Esophagus squamous epithelium (tissue), 5 donors: ENCODE measurements around the gene ARHGAP44. TPM values are rescaled to one million over a fixed set of nuclear protein-coding genes. Genes with fewer than 3 reads are reported as not detected.

Experiments used
- DNase-seq: peaks from one replicate; lab custom pipeline; 2025; lab: John Stamatoyannopoulos, UW
- H3K27ac ChIP-seq, 4 donors: fragments of 200-600 bp; sonication (generic); one replicate each; pipeline ENCODE4 v1.5.1; 2016 to 2019; ENCODE audit warnings: mild to moderate bottlenecking in 1 of 4
- H3K27me3 ChIP-seq, 4 donors: fragments of 200-600 bp; sonication (generic); 1 replicate in 3 of 4; 2 replicates in 1 of 4; pipeline versions ENCODE4 v1.5.1 to v1.6.0; 2017 to 2021; ENCODE audit warnings: antibody characterized with exemption in 1 of 4
- H3K36me3 ChIP-seq, 3 donors: fragments of 200-600 bp; sonication (generic); one replicate each; pipeline ENCODE4 v1.5.1; 2016 to 2019
- H3K4me1 ChIP-seq, 3 donors: fragments of 200-600 bp; sonication (generic); one replicate each; pipeline ENCODE4 v1.5.1; 2017 to 2019
- H3K4me3 ChIP-seq, 4 donors: fragments of 200-600 bp; sonication (generic); 1 replicate in 3 of 4; 2 replicates in 1 of 4; pipeline ENCODE4 v1.5.1; 2016 to 2019; ENCODE audit warnings: mild to moderate bottlenecking in 2 of 4, moderate library complexity in 1 of 4
- H3K9me3 ChIP-seq, 3 donors: fragments of 200-600 bp; sonication (generic); one replicate each; pipeline ENCODE4 v1.5.1; 2016 to 2019
- CTCF ChIP-seq, 6 experiments: fragments of 450-650 bp in 4 of 6; fragments of 200-600 bp in 2 of 6; sonication (generic) in 2 of 6; IDR thresholded peaks; one replicate each; pipeline ENCODE4 v1.5.1; 2016 to 2019; ENCODE audit warnings: antibody characterized with exemption in 6 of 6, mild to moderate bottlenecking in 4 of 6, moderate library complexity in 4 of 6
- POLR2A ChIP-seq, 4 donors: fragments of 450-650 bp; IDR thresholded peaks; one replicate each; pipeline ENCODE4 v1.6.1; 2017; ENCODE audit warnings: antibody characterized with exemption in 4 of 4, mild to moderate bottlenecking in 4 of 4, moderate library complexity in 3 of 4
- WGBS, 2 donors: methylation state at CpG; one replicate each; pipeline ENCODE4 v1.1.5; 2018; 5-methylcytosine and 5-hydroxymethylcytosine counted together
- intact Hi-C: fragments of 100-400 bp; cut with DNase I; formaldehyde crosslinking; loops from one replicate; pipeline ENCODE4 v1.15.0; 2022
- total RNA-seq, 4 donors: library from RNA; depleted of rRNA; stranded (reverse); fragments of >200 nt; gene quantifications; one replicate each; pipeline ENCODE4 v1.1.0, GENCODE V29; 2016
- donor health status: DM: yes; HTN: yes; CAD: no.

Gene ARHGAP44
- total RNA-seq, 4 donors from 2014 or later: 0.61 to 1.9 (median 0.89) TPM

GRCh38 chr17:12898110-12898509 lies 108.8 kb downstream of the ARHGAP44 start:
- 65 to 76% methylated on average over 3 of the region's 3 CpGs for WGBS, 2 donors
- no peaks in the 10 kb centered on the region for H3K4me1 ChIP-seq
- no peak overlapping the region for H3K4me3 ChIP-seq
- peaks cover 0 to 7% (median 0%) of the 10 kb centered on the region in 3 donors for H3K9me3 ChIP-seq
- no peak overlapping the region for H3K27ac ChIP-seq
- H3K36me3 ChIP-seq: no peaks in the 10 kb centered on the region
- intact Hi-C loops: no loop called here
- TF ChIP-seq POLR2A (IDR thresholded peaks at IDR 0.05): no peak
- no peak for TF ChIP-seq CTCF (IDR thresholded peaks at IDR 0.05)
- H3K27me3 ChIP-seq: no peaks in the 10 kb centered on the region
- no peak for DNase-seq

GRCh38 chr17:12899604-12900003 lies 110.3 kb downstream of the ARHGAP44 start:
- Histone ChIP-seq H3K9me3 (peaks cover 0 to 7% (median 0%) of the 10 kb centered on the region in 3 donors), H3K4me3 (no peak overlapping the region), H3K27ac (no peak overlapping the region), H3K27me3 (no peaks in the 10 kb centered on the region), H3K4me1 (no peaks in the 10 kb centered on the region), H3K36me3 (no peaks in the 10 kb centered on the region)
- no peak for DNase-seq
- no peak for TF ChIP-seq CTCF (IDR thresholded peaks at IDR 0.05)
- no peak for TF ChIP-seq POLR2A (IDR thresholded peaks at IDR 0.05)
- 61 to 67% methylated on average over 4 of the region's 4 CpGs for WGBS, 2 donors
- intact Hi-C loops: no loop called here

- H3K4me1 ChIP-seq: no peaks in the 10 kb centered on the region
- H3K4me3 ChIP-seq: no peak overlapping the region
- TF ChIP-seq POLR2A (IDR thresholded peaks at IDR 0.05) (no peak), CTCF (IDR thresholded peaks at IDR 0.05) (no peak)
- H3K27ac ChIP-seq: no peak overlapping the region
- H3K9me3 ChIP-seq: peaks cover 0 to 7% (median 0%) of the 10 kb centered on the region in 3 donors
- intact Hi-C loops: no loop called here
- no peaks in the 10 kb centered on the region for H3K36me3 ChIP-seq
- 75 to 77% methylated on average over 6 of the region's 6 CpGs for WGBS, 2 donors
- no peak for DNase-seq
- no peaks in the 10 kb centered on the region for H3K27me3 ChIP-seq
These were observed 111.2 kb downstream of the ARHGAP44 start for GRCh38 chr17:12900474-12900873.

- Histone ChIP-seq H3K4me3 (no peak overlapping the region), H3K27me3 (no peaks in the 10 kb centered on the region), H3K36me3 (no peaks in the 10 kb centered on the region), H3K27ac (no peak overlapping the region), H3K4me1 (no peaks in the 10 kb centered on the region), H3K9me3 (peaks cover 0 to 7% (median 0%) of the 10 kb centered on the region in 3 donors)
- DNase-seq: no peak
- TF ChIP-seq CTCF (IDR thresholded peaks at IDR 0.05): no peak
- no peak for TF ChIP-seq POLR2A (IDR thresholded peaks at IDR 0.05)
- intact Hi-C loops: no loop called here
- WGBS, 2 donors: 62 to 78% methylated on average over 3 of the region's 3 CpGs
These were observed 112.7 kb downstream of the ARHGAP44 start for GRCh38 chr17:12902046-12902445.

GRCh38 chr17:12907477-12907876 lies 118.2 kb downstream of the ARHGAP44 start:
- no peak for DNase-seq
- no peak for TF ChIP-seq CTCF (IDR thresholded peaks at IDR 0.05)
- TF ChIP-seq POLR2A (IDR thresholded peaks at IDR 0.05): no peak
- no peak overlapping the region for H3K27ac ChIP-seq
- H3K4me1 ChIP-seq: no peaks in the 10 kb centered on the region
- peaks cover 0 to 4% (median 0%) of the 10 kb centered on the region in 3 donors for H3K9me3 ChIP-seq
- no peaks in the 10 kb centered on the region for H3K27me3 ChIP-seq
- no peaks in the 10 kb centered on the region for H3K36me3 ChIP-seq
- no peak overlapping the region for H3K4me3 ChIP-seq
- intact Hi-C loops: no loop called here
